ENCODE measurements around the gene BMPR1B. TPM values are rescaled to one million over a fixed set of nuclear protein-coding genes. Genes with fewer than 3 reads are reported as not detected.

The BMPR1B gene
- total RNA-seq, 1 experiment from 2014 or later, result 0.35 TPM

- Histone ChIP-seq H3K79me2 (ENCODE audit: insufficient read depth, low read length) (no peaks in the 10 kb centered on the region), H3K23me2 (ENCODE audit: insufficient read length, low read depth, low read length, poor library complexity, severe bottlenecking) (no peaks in the 10 kb centered on the region), H3K9me3 (ENCODE audit: control insufficient read depth, low read depth, low read length) (no peaks in the 10 kb centered on the region), H3K27ac (ENCODE audit: insufficient read length, low read depth, low read length) (no peak overlapping the region), H3K4ac (ENCODE audit: low read depth, low read length) (no peak overlapping the region), H2BK120ac (ENCODE audit: low read depth, low read length, poor library complexity, severe bottlenecking) (no peak overlapping the region), H4K8ac (replicated peaks; ENCODE audit: insufficient read length, low read depth, low read length) (no peak overlapping the region), H4K91ac (ENCODE audit: insufficient read length, low read depth, low read length) (no peak overlapping the region), H3K4me2 (ENCODE audit: insufficient read depth, insufficient read length, low read length) (no peak overlapping the region), H2AK5ac (ENCODE audit: insufficient read length, low read length) (no peak overlapping the region), H2BK15ac (ENCODE audit: low read depth, low read length) (no peak overlapping the region), H4K20me1 (ENCODE audit: control insufficient read depth, insufficient read depth, insufficient read length) (no peaks in the 10 kb centered on the region), H3K18ac (ENCODE audit: insufficient read length, low read depth, low read length) (no peak overlapping the region), H2BK5ac (ENCODE audit: insufficient read length, low read length) (no peak overlapping the region), H2BK12ac (ENCODE audit: insufficient read length, low read depth, low read length) (no peak overlapping the region), H2AFZ (ENCODE audit: low read length) (no peak overlapping the region), H3K4me1 (ENCODE audit: insufficient read depth, low read length) (no peaks in the 10 kb centered on the region; the same call in 1 of the 2 replicates), H2BK20ac (ENCODE audit: low read depth, low read length, poor library complexity, severe bottlenecking) (no peak overlapping the region), H3T11ph (ENCODE audit: low read length) (no peak overlapping the region), H3K79me1 (ENCODE audit: insufficient read depth, low read depth, low read length, poor library complexity, severe bottlenecking) (no peaks in the 10 kb centered on the region), H3K27me3 (ENCODE audit: insufficient read depth, low read length) (no peaks in the 10 kb centered on the region), H3K14ac (ENCODE audit: insufficient read depth, low read length) (no peak overlapping the region), H3K23ac (ENCODE audit: insufficient read length, low read depth, low read length) (no peak overlapping the region), H3K56ac (ENCODE audit: insufficient read length, low read depth, low read length) (no peak overlapping the region), H3K9ac (ENCODE audit: extremely low read depth, insufficient read length, low read length) (no peak overlapping the region), H4K5ac (ENCODE audit: insufficient read length, low read depth, low read length) (no peak overlapping the region)
- no CpG with 5 or more reads among the region's 3 CpGs for WGBS (ENCODE audit: extremely low coverage, insufficient read length, low lambda C conversion rate)
- Mint-ChIP-seq H3K27ac (no peak overlapping the region), H3K4me3 (no peak overlapping the region), H3K4me1 (peaks cover 7% of the 10 kb centered on the region in 2 experiments; a peak in 3 of 4 replicates), H3K36me3 (ENCODE audit: insufficient read depth in 1 of 3, low read depth in 3 of 3) (no peaks in the 10 kb centered on the region), H3K27me3 (ENCODE audit: low read depth) (no peaks in the 10 kb centered on the region), H3K9me3 (no peaks in the 10 kb centered on the region)
- TF ChIP-seq CTCF (conservative IDR thresholded peaks at IDR 0.05), result no peak
- DNase-seq, result no peak
These were observed 13.9 kb upstream of the BMPR1B start for GRCh38 chr4:94743838-94744237.

All from H9 (cell line).